ENCODE data around the gene MSI2. TPM values are rescaled to one million over a fixed set of nuclear protein-coding genes. Genes with fewer than 3 reads are reported as not detected.

Gene MSI2
- total RNA-seq, 3 donors from 2014 or later, result 13.4 to 89.1 (median 71.1) TPM

- peak in 1 of 2 donors; percentile 55 for DNase-seq (ENCODE audit: low spot score in 2 of 2)
- H3K27me3 ChIP-seq, result no peaks in the 10 kb centered on the region
- H3K4me1 ChIP-seq, result no peaks in the 10 kb centered on the region
- TF ChIP-seq CTCF (IDR thresholded peaks at IDR 0.05) (peak; percentile 39 to 67 (median 51)), POLR2A (IDR thresholded peaks at IDR 0.05) (no peak)
- H3K9me3 ChIP-seq, result no peaks in the 10 kb centered on the region
- no peak overlapping the region for H3K27ac ChIP-seq
- H3K36me3 ChIP-seq, result no peaks in the 10 kb centered on the region
- no peak overlapping the region for H3K4me3 ChIP-seq
- intact Hi-C loops (cut with DNase I; ENCODE audit: low total_unique reads), result no loop called here
These were observed 341.5 kb downstream of the MSI2 start for GRCh38 chr17:57597531-57598453.

GRCh38 chr17:57599271-57600045, 343.1 kb downstream of the MSI2 start:
- H3K36me3 ChIP-seq, result no peaks in the 10 kb centered on the region
- no peak for DNase-seq (ENCODE audit: low spot score in 2 of 2)
- TF ChIP-seq CTCF (IDR thresholded peaks at IDR 0.05), result no peak
- no peaks in the 10 kb centered on the region for H3K4me1 ChIP-seq
- no peaks in the 10 kb centered on the region for H3K27me3 ChIP-seq
- H3K4me3 ChIP-seq, result no peak overlapping the region
- intact Hi-C loops (cut with DNase I; ENCODE audit: low total_unique reads), result loop anchor here (10.0 kb wide), 1 partner anchor 915 kb away; no protein-coding TSS in a partner anchor
- H3K27ac ChIP-seq, result no peak overlapping the region
- no peaks in the 10 kb centered on the region for H3K9me3 ChIP-seq

- DNase-seq (ENCODE audit: low spot score in 2 of 2), result no peak
- Histone ChIP-seq H3K27ac (no peak overlapping the region), H3K9me3 (no peaks in the 10 kb centered on the region), H3K27me3 (no peaks in the 10 kb centered on the region), H3K36me3 (no peaks in the 10 kb centered on the region), H3K4me3 (no peak overlapping the region), H3K4me1 (peaks cover 0 to 3% of the 10 kb centered on the region in 2 donors)
- intact Hi-C loops (cut with DNase I; ENCODE audit: low total_unique reads), result loop anchor here (10.0 kb wide), 1 partner anchor 915 kb away; no protein-coding TSS in a partner anchor
- TF ChIP-seq CTCF (IDR thresholded peaks at IDR 0.05) (no peak), POLR2AphosphoS5 (IDR thresholded peaks at IDR 0.05) (no peak), POLR2A (IDR thresholded peaks at IDR 0.05) (no peak)
These were observed 343.8 kb downstream of the MSI2 start for GRCh38 chr17:57600074-57600473.

- intact Hi-C loops (cut with DNase I; ENCODE audit: low total_unique reads), result loop anchor here (10.0 kb wide), 1 partner anchor 916 kb away; no protein-coding TSS in a partner anchor
- DNase-seq (ENCODE audit: low spot score in 2 of 2), result no peak
- H3K4me3 ChIP-seq, result no peak overlapping the region
- H3K4me1 ChIP-seq, result peaks cover 3 to 7% of the 10 kb centered on the region in 2 donors
- no peaks in the 10 kb centered on the region for H3K27me3 ChIP-seq
- H3K36me3 ChIP-seq, result no peaks in the 10 kb centered on the region
- no peaks in the 10 kb centered on the region for H3K9me3 ChIP-seq
- TF ChIP-seq POLR2AphosphoS5 (IDR thresholded peaks at IDR 0.05) (no peak), CTCF (IDR thresholded peaks at IDR 0.05) (no peak), POLR2A (IDR thresholded peaks at IDR 0.05) (no peak)
- no peak overlapping the region for H3K27ac ChIP-seq
These were observed 344.9 kb downstream of the MSI2 start for GRCh38 chr17:57601143-57601735.
